CD4-positive, alpha-beta T cell treated with Interleukin-4 for 4 hours (primary cell): Measurements from ENCODE around the gene GRAMD1B.
"Not testable (repeated sequence)": the region's sequence is repeated elsewhere in the genome, so short reads cannot be mapped to it uniquely, and the experiment has no call there.

Experiments used
- DNase-seq: peaks from one replicate; pipeline ENCODE4 v3.0.0-alpha.2; 2020

Gene GRAMD1B

GRCh38 chr11:123448823-123449222, 18.8 kb downstream of the GRAMD1B start:
- no peak for DNase-seq

GRCh38 chr11:123449436-123449835, 19.4 kb downstream of the GRAMD1B start:
- no peak for DNase-seq

- DNase-seq, result no peak
These were observed 20.6 kb downstream of the GRAMD1B start for GRCh38 chr11:123450623-123451022.

DNA sequence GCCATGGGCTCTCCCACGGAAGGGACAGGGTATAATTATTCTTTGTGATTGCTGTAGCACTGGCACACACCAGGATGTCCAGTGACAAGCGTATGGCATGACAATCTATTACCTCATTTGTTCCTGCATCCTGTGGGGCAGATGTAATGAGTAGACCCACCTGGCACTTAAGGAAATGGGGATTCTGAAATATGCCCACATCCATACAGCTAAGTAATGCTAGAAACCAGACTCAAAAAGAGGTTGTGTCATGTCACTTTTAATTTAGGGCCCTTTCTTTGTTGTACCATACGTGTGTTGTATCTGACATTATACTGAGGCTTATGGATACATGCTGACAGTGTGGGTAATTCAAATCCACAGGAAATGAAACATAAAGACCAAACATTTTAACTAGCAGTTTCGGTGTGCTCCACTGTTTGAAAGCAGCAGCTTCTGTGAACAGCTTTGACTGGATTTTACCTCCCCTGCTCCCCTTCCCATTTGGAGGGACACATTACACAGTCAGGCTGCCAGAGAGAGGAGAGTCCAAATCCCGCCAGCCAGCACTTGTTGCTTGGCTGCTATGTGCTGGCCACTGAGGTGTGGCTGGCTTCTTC, 21.2 kb downstream of the GRAMD1B start:
- DNase-seq, result no peak

- no peak for DNase-seq
These were observed 22.7 kb downstream of the GRAMD1B start for GRCh38 chr11:123452794-123453193.

DNA sequence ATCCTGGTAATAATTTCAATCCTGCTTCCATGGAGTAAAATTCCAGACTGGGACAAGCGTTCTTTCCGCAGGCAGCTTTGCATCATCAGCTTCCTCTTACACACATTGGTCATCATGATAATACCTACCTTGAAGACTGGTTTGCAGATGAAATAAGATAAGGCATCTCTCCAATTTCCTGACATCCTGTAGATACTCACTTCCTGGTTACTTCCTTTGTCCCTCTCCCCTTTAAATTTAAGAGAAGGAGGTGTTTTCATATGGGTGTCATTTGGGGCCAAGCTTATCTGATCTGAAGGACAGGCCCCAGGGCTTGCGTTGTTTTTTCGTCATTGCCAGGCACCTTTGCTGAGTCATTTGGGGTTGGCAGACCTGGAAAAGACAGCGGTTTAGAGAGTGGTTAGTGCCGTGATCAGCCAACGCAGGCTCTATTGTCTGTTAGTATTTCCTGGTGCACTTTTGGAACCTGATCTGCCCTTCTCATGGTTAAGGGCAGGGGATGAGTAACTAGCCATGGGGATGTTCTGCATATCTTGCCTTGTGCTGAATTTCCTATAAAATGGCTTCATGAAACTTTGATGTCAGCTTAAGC, 24.1 kb downstream of the GRAMD1B start:
- peak; percentile 59 for DNase-seq

GRCh38 chr11:123454796-123455195, 24.7 kb downstream of the GRAMD1B start:
- DNase-seq, result no peak

DNA sequence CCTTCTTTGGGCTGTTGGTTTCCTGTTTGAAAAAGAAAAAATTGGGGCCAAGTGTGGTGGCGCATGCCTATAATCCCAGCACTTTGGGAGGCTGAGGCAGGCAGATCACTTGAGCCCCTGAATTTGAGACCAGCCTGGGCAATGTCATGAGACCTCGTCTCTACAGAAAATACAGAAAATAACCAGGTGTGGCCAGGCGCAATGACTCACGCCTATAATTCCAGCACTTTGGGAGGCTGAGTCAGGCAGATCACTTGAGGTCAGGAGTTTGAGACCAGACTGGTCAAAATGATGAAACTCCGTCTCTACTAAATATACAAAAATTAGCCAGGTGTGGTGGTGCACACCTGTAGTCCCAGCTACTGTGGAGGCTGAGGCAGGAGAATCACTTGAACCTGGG, 26.4 kb downstream of the GRAMD1B start:
- not testable (repeated sequence) for DNase-seq

DNA sequence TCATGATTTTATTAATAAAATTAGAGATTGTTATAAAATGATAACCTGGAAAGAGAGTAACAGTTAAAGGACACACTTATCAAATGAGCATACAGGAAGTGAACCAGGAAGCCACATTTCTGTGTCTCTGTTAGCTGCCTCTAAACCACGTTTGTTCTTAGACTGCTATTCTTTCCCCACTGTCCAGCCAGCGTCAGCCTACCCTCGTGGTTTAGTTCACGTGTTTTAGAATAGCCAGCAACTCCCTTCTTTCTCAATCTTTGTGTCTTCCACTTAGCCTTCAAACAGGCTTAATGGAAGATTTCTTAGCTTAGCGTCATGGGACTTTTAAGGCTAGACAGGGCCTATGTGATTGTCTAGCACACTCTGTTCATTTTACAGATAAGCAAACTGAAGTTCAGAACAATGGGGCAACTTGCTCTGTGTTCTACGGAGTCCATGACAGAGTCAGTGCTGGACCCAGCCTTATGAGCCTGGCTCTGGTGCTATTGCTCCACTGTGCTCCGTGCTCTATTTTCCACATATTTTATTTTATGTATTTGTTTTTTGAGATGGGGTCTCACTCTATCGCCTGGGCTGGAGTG, 27.2 kb downstream of the GRAMD1B start:
- peak; percentile 29 for DNase-seq

GRCh38 chr11:123458501-123458900, 28.4 kb downstream of the GRAMD1B start:
- no peak for DNase-seq

DNA sequence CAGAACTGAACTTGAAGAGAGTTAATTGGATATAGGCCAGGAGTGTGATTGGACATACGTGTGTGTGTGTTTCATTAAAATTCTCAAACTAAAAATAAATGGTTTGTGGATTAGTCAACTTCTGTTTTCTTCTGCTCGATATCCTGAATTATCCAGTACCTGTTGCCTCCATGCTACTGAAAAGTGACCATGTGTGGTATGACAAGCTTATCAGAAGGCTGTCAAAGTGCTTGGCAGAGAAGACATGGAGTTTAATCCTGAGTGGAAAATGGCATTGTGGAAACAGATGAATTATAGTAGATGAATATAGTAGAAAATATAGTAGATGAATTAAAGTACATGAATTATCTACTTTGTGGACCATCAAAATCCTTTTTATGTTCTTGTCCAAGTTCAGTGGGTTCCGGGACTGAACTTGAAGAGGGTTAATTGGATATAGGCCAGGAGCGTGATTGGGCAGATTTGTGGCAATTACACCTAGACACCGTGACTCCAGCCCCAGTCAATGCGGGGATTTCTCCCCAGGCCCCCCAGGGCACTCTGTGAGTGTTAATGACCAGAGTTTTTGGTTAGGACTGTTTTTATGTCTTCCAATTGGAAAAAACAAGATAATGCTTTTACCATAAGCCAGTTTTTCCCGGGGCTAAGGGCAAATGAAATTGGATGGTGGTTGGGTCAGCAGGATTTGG, 30.1 kb downstream of the GRAMD1B start:
- no peak for DNase-seq

DNA sequence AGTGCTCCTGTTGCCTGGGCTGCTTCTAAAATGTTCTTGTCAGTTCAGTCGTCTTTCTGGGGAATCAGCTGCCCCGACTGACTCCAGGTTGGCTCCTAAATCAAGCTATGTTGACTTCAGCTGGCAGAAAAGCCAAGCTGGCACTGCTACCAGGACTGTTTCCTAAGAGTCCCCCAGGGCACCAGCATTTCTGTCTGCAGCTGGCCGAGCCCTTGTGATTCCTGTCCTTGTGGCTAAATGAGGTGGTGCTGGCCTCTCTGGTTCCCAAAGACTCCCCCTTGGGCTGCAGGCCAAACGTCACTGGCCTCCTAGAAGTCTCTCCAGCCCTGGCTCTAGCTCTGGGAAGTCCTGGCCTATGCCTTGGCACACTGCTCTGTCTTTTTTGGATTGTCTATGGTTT, 31.1 kb downstream of the GRAMD1B start:
- no peak for DNase-seq

DNA sequence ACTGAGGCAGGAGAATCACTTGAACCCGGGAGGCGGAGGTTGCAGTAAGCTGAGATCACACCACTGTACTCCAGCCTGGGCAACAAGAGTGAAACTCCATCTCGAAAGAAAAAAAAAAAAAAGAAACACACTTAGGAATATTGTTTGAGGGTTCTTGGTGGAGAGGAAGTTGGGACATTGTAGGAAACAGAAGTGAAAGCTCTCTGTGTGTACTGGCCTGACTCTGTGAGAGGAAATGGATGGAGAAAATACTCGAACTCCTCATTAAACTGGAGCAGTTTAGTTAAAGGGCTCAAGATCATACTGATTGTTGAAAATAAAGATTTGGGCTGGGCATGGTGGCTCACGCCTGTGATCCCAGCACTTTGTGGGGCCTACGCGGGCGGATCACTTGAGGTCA, 35.6 kb downstream of the GRAMD1B start:
- not testable (repeated sequence) for DNase-seq

- not testable (repeated sequence) for DNase-seq
These were observed 36.1 kb downstream of the GRAMD1B start for GRCh38 chr11:123466172-123466571.

- DNase-seq, result no peak
These were observed 39.0 kb downstream of the GRAMD1B start for GRCh38 chr11:123469089-123469488.

GRCh38 chr11:123469586-123469985, 39.5 kb downstream of the GRAMD1B start:
- DNase-seq, result no peak

DNA sequence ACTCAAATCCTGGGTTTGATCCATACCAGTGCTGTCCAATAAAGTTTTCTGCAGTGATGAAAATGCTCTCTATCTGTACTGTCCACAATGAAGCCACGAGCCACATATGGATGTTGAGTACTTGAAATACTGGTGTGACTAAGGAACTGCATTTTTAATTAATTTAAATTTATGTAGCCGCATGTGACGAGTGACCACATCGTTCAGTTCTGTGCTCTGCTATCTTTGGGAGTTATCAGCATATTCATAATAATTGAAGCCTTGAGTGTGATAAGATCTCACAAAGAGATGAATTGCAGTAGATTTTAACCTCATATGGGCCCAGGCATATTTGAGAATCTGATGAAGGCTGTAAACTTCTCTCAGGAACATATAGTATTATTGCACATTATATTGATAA, 40.8 kb downstream of the GRAMD1B start:
- DNase-seq, result no peak

GRCh38 chr11:123472236-123472935, 42.3 kb downstream of the GRAMD1B start:
- no peak for DNase-seq

DNA sequence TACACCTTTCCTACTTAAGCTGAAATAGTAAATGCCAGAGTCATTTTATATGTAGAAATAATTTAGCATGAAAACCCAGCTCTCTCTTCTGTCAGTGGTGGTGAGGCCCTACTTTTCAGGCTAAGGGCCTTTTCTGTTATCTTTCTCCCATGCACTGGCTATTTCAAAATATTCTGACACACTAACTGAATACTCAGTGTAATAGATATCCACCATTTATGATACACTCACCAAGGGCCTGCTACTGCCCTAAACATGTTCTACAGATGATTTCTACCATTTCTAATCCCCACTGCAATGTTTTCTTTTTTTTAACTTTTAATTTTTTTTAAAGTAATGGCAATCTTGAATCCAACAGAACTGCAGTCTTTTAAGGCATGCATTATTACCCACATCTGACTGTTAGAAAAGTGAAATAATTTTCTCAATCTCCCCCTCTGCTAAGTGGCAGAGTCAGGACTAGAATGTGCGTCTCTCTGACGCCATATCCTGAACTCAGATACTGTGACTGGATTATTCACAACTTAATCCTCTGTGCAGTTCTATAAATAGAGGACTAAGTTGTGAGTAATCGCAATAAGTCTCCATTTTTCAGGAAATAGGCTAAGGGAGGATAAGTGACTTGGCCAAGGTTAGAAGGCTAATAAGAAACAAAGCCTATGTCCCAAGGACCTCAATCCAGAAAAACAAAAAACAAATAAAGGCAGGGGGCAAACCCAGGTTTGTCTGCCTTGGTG, 44.0 kb downstream of the GRAMD1B start:
- DNase-seq, result no peak

DNA sequence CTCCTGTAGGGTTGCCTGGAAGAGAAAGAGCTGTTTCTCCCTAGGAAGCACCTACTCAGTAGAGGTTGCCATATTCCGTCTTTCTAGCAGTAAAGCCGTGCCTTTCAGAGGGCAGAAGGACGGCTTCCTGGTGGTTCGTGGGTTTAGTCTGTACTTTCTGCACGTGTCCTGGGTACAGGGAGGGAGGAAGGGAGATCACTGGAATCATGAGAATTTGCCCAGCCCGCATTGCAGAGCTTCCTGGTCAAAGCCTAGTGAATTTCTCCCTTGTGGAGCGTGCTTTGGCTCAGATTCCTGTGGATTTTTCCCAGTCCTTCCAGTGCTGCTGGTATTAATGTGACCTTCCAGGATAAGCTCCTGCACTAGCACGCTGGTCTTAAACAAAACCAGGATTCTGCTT, 44.9 kb downstream of the GRAMD1B start:
- no peak for DNase-seq

DNA sequence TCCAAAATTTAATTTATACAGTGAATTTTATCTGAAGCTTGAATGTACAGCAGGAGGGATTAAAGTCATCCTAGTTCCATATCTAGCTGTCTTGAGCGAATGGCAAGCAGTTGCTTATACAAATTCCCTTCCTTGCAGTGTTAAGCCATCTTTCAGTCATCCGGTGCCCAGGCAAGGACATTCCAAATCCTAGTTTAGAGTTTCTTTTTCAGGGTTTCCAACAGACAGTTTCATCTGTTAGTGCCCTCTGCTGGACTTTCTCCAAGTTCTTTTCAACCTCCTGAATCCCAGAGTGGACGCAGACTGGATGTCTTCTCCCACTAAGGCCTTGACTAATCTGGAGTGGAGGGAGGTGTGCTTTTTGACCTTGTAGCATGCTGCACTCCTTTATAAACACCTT, 45.4 kb downstream of the GRAMD1B start:
- DNase-seq, result no peak

DNA sequence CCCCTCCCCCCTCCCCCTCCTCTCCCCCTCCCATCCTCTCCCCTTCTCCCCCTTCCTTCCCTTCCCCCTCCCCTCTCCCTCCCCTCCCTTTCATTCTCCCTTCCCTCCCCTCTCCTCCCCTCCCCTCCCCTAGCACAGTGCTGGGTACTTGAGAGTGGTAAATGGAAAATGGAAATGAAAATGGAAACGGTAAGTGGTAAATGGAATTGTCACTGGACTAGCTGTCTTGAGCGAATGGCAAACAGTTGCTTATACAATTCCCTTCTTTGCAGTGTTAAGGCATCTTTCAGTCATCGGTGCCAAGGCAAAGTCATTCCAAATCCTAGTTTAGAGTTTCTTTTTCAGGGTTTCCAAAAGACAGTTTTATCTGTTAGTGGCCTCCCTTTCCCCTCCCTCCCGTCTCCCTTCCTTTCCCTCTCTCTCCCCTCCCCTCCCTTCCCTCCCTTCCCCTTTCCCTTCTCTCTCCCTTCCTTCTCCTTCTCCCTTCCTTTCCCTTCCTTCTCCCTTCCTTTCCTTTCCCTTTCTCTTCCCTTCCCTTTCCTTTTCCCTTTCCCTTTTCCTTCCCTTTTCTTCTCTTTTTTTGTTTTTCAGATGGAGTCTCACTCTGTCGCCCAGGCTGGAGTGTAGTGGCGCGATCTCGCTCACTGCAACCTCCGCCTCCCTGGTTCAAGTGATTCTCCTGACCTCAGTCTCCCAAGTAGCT, 47.3 kb downstream of the GRAMD1B start:
- DNase-seq, result no peak
